Measurements from ENCODE around the gene MDFI. TPM values are rescaled to one million over a fixed set of nuclear protein-coding genes. Genes with fewer than 3 reads are reported as not detected.

MDFI gene
- total RNA-seq, 1 experiment from 2014 or later, result 86.2 TPM

DNA sequence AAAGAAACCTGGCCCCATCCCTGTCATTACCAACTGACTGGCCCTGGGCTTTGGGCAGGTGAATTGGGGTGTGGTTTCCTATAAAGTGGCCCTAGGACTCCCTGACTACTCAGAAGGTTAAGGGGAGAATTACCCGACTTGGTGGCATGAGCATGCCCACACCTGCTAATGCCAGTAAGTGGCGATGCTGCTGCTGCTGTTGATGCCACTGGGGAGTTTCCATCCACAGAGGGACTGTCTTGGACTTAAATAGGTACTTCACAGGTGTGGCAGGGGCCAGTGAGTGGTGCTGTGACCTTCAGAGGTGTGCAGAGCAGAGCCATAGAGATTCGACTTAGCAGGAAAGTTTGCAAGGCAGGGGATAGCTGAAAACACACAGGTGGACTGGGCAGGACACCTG is 32.6 kb upstream of the MDFI start:
- Mint-ChIP-seq H3K4me3 (no peak overlapping the region), H3K4me1 (peaks cover 21% of the 10 kb centered on the region), H3K27ac (no peak overlapping the region), H3K36me3 (no peaks in the 10 kb centered on the region), H3K9me3 (no peaks in the 10 kb centered on the region), H3K27me3 (ENCODE audit: low read depth) (no peaks in the 10 kb centered on the region)
- ChIA-PET POLR2A (interaction anchor here (0.6 to 0.7 kb wide), 2 partner anchors 73 to 223 kb away, joined by 3 read pairs; no protein-coding TSS in a partner anchor), CTCF (interaction anchor here (0.7 to 5.1 kb wide), 5 partner anchors 9 to 785 kb away, joined by 3 to 30 read pairs (median 6); no protein-coding TSS in a partner anchor)
- no peak for ATAC-seq
- DNase-seq (ENCODE audit: low spot score), result no peak
- TF ChIP-seq TCF7 (CRISPR knock-in tag; IDR thresholded peaks at IDR 0.05; ENCODE audit: low read depth), result no peak
- no peak for TF ChIP-seq NFYB (CRISPR knock-in tag; conservative IDR thresholded peaks at IDR 0.05; ENCODE audit: low read depth)
- TF ChIP-seq ZBTB21 (CRISPR knock-in tag; IDR thresholded peaks at IDR 0.05; ENCODE audit: borderline replicate concordance), result no peak
- TF ChIP-seq NR3C1 (CRISPR knock-in tag; conservative IDR thresholded peaks at IDR 0.05; ENCODE audit: low read depth), result no peak
- TF ChIP-seq GABPB1 (CRISPR knock-in tag; IDR thresholded peaks at IDR 0.05), result no peak

- H3K9me3 Mint-ChIP-seq, result no peaks in the 10 kb centered on the region
- no peak for DNase-seq (ENCODE audit: low spot score)
- no peak overlapping the region for H3K4me3 Mint-ChIP-seq
- no peak for ATAC-seq
- ChIA-PET POLR2A (no interaction called here), CTCF (interaction anchor here (0.5 to 5.1 kb wide), 4 partner anchors 24 to 77 kb away, joined by 5 to 30 read pairs (median 12); no protein-coding TSS in a partner anchor)
- no peak overlapping the region for H3K27ac Mint-ChIP-seq
- TF ChIP-seq HMGA2 (CRISPR knock-in tag; IDR thresholded peaks at IDR 0.05), result peak; percentile 51; the same call in 1 of the 2 replicates
- TF ChIP-seq, protein P1, sequence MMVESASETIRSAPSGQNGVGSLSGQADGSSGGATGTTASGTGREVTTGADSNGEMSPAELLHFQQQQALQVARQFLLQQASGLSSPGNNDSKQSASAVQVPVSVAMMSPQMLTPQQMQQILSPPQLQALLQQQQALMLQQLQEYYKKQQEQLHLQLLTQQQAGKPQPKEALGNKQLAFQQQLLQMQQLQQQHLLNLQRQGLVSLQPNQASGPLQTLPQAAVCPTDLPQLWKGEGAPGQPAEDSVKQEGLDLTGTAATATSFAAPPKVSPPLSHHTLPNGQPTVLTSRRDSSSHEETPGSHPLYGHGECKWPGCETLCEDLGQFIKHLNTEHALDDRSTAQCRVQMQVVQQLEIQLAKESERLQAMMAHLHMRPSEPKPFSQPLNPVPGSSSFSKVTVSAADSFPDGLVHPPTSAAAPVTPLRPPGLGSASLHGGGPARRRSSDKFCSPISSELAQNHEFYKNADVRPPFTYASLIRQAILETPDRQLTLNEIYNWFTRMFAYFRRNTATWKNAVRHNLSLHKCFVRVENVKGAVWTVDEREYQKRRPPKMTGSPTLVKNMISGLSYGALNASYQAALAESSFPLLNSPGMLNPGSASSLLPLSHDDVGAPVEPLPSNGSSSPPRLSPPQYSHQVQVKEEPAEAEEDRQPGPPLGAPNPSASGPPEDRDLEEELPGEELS (CRISPR knock-in tag; IDR thresholded peaks at IDR 0.05), result no peak
- H3K36me3 Mint-ChIP-seq, result no peaks in the 10 kb centered on the region
- H3K4me1 Mint-ChIP-seq, result peaks cover 12% of the 10 kb centered on the region
- no peaks in the 10 kb centered on the region; the same call in 1 of the 2 replicates for H3K27me3 Mint-ChIP-seq (ENCODE audit: low read depth)
Observed at GRCh38 chr6:41607036-41607435, 31.2 kb upstream of the MDFI start.

DNA sequence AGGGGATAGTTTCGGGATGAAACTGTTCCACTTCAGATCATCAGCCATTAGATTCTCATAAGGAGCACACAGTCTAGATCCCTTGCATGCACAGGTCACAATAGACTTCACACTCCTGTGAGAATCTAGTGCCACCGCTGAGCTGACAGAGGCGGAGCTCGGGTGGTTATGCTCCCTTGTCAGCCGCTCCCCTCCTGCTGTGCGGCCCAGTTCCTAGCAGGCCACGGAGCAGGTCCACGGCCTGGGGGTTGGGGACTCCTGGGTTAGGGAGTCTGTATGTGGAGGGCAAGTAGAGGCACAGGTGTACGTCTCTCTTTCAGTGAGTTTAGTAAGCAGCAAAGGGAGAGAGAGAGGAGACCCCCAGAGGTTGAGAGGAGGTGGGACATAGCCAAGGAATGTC is 30.5 kb upstream of the MDFI start:
- Mint-ChIP-seq H3K4me3 (no peak overlapping the region), H3K4me1 (peaks cover 5% of the 10 kb centered on the region), H3K36me3 (peaks cover 4% of the 10 kb centered on the region), H3K9me3 (peaks cover 5% of the 10 kb centered on the region), H3K27ac (no peak overlapping the region), H3K27me3 (ENCODE audit: low read depth) (no peaks in the 10 kb centered on the region; the same call in 1 of the 2 replicates)
- POLR2A ChIA-PET, result no interaction called here
- ATAC-seq, result no peak
- DNase-seq (ENCODE audit: low spot score), result no peak
- CTCF ChIA-PET, result interaction anchor here (0.7 to 5.1 kb wide), 5 partner anchors 24 to 172 kb away, joined by 3 to 30 read pairs (median 5); partner anchors contain the start of genes FRS3 and MDFI
- TF ChIP-seq NFYB (CRISPR knock-in tag; conservative IDR thresholded peaks at IDR 0.05; ENCODE audit: low read depth) (no peak), RELA (CRISPR knock-in tag; IDR thresholded peaks at IDR 0.05; ENCODE audit: borderline replicate concordance) (no peak), OVOL2 (CRISPR knock-in tag; IDR thresholded peaks at IDR 0.05; ENCODE audit: borderline replicate concordance) (no peak), FOXJ3 (CRISPR knock-in tag; IDR thresholded peaks at IDR 0.05; ENCODE audit: borderline replicate concordance) (no peak), ZBTB43 (CRISPR knock-in tag; IDR thresholded peaks at IDR 0.05) (no peak), ZNF121 (CRISPR knock-in tag; IDR thresholded peaks at IDR 0.05) (no peak), NR2C2 (CRISPR knock-in tag; IDR thresholded peaks at IDR 0.05) (no peak), TEAD4 (CRISPR knock-in tag; IDR thresholded peaks at IDR 0.05) (no peak), SMAD3 (CRISPR knock-in tag; IDR thresholded peaks at IDR 0.05; ENCODE audit: borderline replicate concordance) (no peak), IRF1 (CRISPR knock-in tag; IDR thresholded peaks at IDR 0.05) (no peak)
- TF ChIP-seq, protein P2, sequence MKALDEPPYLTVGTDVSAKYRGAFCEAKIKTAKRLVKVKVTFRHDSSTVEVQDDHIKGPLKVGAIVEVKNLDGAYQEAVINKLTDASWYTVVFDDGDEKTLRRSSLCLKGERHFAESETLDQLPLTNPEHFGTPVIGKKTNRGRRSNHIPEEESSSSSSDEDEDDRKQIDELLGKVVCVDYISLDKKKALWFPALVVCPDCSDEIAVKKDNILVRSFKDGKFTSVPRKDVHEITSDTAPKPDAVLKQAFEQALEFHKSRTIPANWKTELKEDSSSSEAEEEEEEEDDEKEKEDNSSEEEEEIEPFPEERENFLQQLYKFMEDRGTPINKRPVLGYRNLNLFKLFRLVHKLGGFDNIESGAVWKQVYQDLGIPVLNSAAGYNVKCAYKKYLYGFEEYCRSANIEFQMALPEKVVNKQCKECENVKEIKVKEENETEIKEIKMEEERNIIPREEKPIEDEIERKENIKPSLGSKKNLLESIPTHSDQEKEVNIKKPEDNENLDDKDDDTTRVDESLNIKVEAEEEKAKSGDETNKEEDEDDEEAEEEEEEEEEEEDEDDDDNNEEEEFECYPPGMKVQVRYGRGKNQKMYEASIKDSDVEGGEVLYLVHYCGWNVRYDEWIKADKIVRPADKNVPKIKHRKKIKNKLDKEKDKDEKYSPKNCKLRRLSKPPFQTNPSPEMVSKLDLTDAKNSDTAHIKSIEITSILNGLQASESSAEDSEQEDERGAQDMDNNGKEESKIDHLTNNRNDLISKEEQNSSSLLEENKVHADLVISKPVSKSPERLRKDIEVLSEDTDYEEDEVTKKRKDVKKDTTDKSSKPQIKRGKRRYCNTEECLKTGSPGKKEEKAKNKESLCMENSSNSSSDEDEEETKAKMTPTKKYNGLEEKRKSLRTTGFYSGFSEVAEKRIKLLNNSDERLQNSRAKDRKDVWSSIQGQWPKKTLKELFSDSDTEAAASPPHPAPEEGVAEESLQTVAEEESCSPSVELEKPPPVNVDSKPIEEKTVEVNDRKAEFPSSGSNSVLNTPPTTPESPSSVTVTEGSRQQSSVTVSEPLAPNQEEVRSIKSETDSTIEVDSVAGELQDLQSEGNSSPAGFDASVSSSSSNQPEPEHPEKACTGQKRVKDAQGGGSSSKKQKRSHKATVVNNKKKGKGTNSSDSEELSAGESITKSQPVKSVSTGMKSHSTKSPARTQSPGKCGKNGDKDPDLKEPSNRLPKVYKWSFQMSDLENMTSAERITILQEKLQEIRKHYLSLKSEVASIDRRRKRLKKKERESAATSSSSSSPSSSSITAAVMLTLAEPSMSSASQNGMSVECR (CRISPR knock-in tag; IDR thresholded peaks at IDR 0.05; ENCODE audit: borderline replicate concordance), result no peak
- TF ChIP-seq, protein P3, sequence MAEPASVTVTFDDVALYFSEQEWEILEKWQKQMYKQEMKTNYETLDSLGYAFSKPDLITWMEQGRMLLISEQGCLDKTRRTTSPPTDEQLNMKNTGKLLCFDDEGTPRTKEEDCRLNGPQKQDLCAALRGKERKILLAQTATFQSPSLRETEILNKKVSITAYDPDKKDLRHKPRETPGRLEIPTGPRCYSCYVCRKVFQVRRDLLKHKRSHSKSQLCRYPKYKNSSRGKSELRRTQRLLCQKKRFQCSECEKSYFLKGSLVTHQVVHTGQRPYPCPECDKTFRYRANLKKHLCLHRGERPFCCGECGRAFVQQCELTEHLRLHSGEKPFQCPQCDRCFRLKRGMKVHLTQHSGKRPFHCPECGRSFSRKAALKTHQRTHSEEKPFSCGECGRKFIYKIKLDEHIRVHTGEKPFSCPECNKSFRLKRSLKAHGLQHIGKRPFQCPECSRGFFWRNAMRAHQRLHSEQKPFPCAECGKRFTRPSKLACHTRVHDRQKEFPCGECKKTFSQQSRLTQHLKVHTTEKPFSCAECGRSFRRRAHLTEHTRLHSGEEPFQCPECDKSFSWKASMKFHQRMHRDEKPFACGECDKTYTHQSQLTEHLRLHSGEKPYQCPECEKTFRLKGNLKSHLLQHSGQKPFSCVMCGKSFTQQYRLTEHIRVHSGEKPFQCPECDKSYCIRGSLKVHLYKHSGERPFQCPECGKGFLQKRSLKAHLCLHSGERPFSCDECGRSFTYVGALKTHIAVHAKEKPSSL (CRISPR knock-in tag; conservative IDR thresholded peaks at IDR 0.05), result no peak
- TF ChIP-seq, protein P4, sequence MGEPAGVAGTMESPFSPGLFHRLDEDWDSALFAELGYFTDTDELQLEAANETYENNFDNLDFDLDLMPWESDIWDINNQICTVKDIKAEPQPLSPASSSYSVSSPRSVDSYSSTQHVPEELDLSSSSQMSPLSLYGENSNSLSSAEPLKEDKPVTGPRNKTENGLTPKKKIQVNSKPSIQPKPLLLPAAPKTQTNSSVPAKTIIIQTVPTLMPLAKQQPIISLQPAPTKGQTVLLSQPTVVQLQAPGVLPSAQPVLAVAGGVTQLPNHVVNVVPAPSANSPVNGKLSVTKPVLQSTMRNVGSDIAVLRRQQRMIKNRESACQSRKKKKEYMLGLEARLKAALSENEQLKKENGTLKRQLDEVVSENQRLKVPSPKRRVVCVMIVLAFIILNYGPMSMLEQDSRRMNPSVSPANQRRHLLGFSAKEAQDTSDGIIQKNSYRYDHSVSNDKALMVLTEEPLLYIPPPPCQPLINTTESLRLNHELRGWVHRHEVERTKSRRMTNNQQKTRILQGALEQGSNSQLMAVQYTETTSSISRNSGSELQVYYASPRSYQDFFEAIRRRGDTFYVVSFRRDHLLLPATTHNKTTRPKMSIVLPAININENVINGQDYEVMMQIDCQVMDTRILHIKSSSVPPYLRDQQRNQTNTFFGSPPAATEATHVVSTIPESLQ (CRISPR knock-in tag; IDR thresholded peaks at IDR 0.05), result no peak
